ENCODE measurements around the gene SPRTN. TPM values are rescaled to one million over a fixed set of nuclear protein-coding genes. Genes with fewer than 3 reads are reported as not detected.

SPRTN gene
- total and polyA plus RNA-seq, 12 donors = 3.9 to 18.5 (median 11.0) TPM

GRCh38 chr1:231393668-231394067 is 55.6 kb downstream of the SPRTN start:
- H3K9me3 ChIP-seq (replicated peaks in 1 of 3) = no peaks in the 10 kb centered on the region
- peaks cover 21 to 49% of the 10 kb centered on the region in 2 donors for H3K4me1 ChIP-seq (replicated peaks in 1 of 2)
- no peaks in the 10 kb centered on the region for H3K27me3 ChIP-seq
- peak overlapping the region in 2 of 5 donors; percentile 34 to 41 for H3K27ac ChIP-seq
- intact Hi-C loops (cut with DNase I) = no loop called here
- no peaks in the 10 kb centered on the region for H3K36me3 ChIP-seq (replicated peaks in 1 of 2)
- no peak for TF ChIP-seq CTCF (IDR thresholded peaks at IDR 0.05)
- no peak for TF ChIP-seq POLR2A (IDR thresholded peaks at IDR 0.05)
- H3K4me3 ChIP-seq = no peak overlapping the region
- no peak for DNase-seq

- Histone ChIP-seq H3K27ac (peak overlapping the region in 3 of 5 donors; percentile 17 to 60 (median 57)), H3K36me3 (replicated peaks in 1 of 2) (no peaks in the 10 kb centered on the region), H3K4me3 (no peak overlapping the region), H3K27me3 (no peaks in the 10 kb centered on the region), H3K9me3 (replicated peaks in 1 of 3) (no peaks in the 10 kb centered on the region), H3K4me1 (replicated peaks in 1 of 2) (peaks cover 13 to 51% of the 10 kb centered on the region in 2 donors)
- WGBS, 4 donors = 52 to 65% (median 57%) methylated on average over 10 of the region's 10 CpGs
- no peak for DNase-seq
- intact Hi-C loops (cut with DNase I) = no loop called here
- TF ChIP-seq CTCF (IDR thresholded peaks at IDR 0.05) (no peak), POLR2A (IDR thresholded peaks at IDR 0.05) (no peak)
These were observed 57.2 kb downstream of the SPRTN start for GRCh38 chr1:231395076-231395997.

- Histone ChIP-seq H3K4me1 (replicated peaks in 1 of 2) (peaks cover 12 to 47% of the 10 kb centered on the region in 2 donors), H3K4me3 (no peak overlapping the region), H3K36me3 (replicated peaks in 1 of 2) (no peaks in the 10 kb centered on the region), H3K9me3 (replicated peaks in 1 of 3) (no peaks in the 10 kb centered on the region), H3K27me3 (no peaks in the 10 kb centered on the region), H3K27ac (peak overlapping the region in 2 of 5 donors; percentile 57 to 60)
- TF ChIP-seq POLR2A (IDR thresholded peaks at IDR 0.05) (no peak), CTCF (IDR thresholded peaks at IDR 0.05) (no peak)
- no peak for DNase-seq
- 92 to 94% (median 93%) methylated on average over 4 of the region's 4 CpGs for WGBS, 4 donors
- intact Hi-C loops (cut with DNase I) = no loop called here
These were observed 57.9 kb downstream of the SPRTN start for GRCh38 chr1:231395998-231396390.

- H3K9me3 ChIP-seq (replicated peaks in 1 of 3) = no peaks in the 10 kb centered on the region
- H3K36me3 ChIP-seq (replicated peaks in 1 of 2) = no peaks in the 10 kb centered on the region
- no peak for DNase-seq
- H3K4me3 ChIP-seq = no peak overlapping the region
- no peak overlapping the region for H3K27ac ChIP-seq
- no peaks in the 10 kb centered on the region for H3K27me3 ChIP-seq
- TF ChIP-seq POLR2A (IDR thresholded peaks at IDR 0.05) (no peak), CTCF (IDR thresholded peaks at IDR 0.05) (no peak)
- intact Hi-C loops (cut with DNase I) = no loop called here
- peaks cover 15 to 47% of the 10 kb centered on the region in 2 donors for H3K4me1 ChIP-seq (replicated peaks in 1 of 2)
- 68 to 83% (median 75%) methylated on average over 2 of the region's 2 CpGs for WGBS, 4 donors
These were observed 58.5 kb downstream of the SPRTN start for GRCh38 chr1:231396643-231397042.

All from adrenal gland (tissue), 12 donors.